ENCODE results near the gene ANKLE2. TPM values are rescaled to one million over a fixed set of nuclear protein-coding genes. Genes with fewer than 3 reads are reported as not detected.
A peak's percentile ranks its signal among the peaks of the same experiment; 100 is the strongest.

Gene ANKLE2
- total and polyA plus RNA-seq, 7 donors, result 24.1 to 56.2 (median 29.7) TPM

DNA sequence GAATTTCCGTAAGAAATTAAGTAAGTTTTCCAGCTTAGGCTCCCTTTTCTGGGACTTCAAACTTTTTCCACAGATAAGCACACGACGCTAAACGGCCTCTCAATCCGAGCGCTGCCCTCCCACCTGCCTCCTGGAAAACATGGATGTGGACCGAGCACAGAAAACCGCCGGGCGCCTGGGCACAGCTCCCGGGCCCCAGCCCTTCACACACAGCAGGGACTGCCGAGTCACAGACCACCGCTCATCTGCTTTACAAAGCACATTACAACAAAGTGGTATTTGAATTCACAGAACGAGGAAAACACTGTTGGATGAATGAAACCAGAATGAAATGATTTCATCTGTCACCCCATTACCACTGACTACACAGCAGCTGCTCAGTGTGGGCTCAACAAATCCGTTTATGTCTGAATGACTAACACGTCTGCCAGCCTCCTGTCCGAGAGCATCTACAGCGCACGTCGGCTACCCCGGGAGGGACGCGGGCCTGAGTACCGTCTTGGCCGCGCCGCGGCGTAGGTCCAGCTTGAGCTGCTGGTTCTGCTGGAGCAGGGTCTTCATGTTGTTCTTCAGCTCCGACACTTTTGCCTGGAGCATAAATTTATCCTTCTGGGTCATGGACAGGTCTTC is 13.1 kb upstream of the ANKLE2 start:
- Histone ChIP-seq H3K4me1 (peaks cover 5% of the 10 kb centered on the region), H3K4me3 (no peak overlapping the region), H3K27me3 (ENCODE audit: insufficient read depth in 3 of 3, low read length in 2 of 3) (no peaks in the 10 kb centered on the region), H3K27ac (no peak overlapping the region), H3K36me3 (ENCODE audit: insufficient read depth in 1 of 2, low read depth in 1 of 2) (peaks cover 14 to 85% of the 10 kb centered on the region in 2 donors), H3K9me3 (no peaks in the 10 kb centered on the region)
- intact Hi-C loops (cut with DNase I), result loop anchor here in 1 of 2 donors (5.0 kb wide), 1 partner anchor 33 kb away; no protein-coding TSS in a partner anchor
- TF ChIP-seq, protein P1, sequence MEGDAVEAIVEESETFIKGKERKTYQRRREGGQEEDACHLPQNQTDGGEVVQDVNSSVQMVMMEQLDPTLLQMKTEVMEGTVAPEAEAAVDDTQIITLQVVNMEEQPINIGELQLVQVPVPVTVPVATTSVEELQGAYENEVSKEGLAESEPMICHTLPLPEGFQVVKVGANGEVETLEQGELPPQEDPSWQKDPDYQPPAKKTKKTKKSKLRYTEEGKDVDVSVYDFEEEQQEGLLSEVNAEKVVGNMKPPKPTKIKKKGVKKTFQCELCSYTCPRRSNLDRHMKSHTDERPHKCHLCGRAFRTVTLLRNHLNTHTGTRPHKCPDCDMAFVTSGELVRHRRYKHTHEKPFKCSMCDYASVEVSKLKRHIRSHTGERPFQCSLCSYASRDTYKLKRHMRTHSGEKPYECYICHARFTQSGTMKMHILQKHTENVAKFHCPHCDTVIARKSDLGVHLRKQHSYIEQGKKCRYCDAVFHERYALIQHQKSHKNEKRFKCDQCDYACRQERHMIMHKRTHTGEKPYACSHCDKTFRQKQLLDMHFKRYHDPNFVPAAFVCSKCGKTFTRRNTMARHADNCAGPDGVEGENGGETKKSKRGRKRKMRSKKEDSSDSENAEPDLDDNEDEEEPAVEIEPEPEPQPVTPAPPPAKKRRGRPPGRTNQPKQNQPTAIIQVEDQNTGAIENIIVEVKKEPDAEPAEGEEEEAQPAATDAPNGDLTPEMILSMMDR (IDR thresholded peaks at IDR 0.05), result no peak
- ATAC-seq, result peak in 1 of 4 donors; percentile 24
- WGBS, 3 donors, result 72 to 78% (median 73%) methylated on average over 30 of the region's 30 CpGs
- DNase-seq, result no peak

DNA sequence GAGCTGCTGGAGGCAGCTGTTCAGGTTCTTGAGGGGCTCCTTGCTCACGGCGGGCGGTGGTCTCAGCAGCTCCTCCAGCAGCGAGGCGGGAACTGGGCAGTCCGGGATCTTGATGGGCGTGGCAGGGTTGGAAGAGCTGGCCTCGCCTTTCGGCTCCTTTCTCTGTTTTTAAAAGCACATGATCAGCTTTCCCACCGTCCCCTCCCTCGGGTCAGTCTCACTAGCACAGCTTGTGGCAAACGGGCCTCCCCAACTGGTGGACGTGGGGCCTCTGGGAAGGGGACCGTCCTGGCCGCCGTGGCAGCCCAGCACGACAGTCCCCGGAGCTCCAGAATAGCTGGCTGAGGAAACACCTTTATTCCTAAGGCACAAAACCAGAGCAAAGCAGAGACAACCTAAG is 12.5 kb upstream of the ANKLE2 start:
- WGBS, 3 donors, result 86 to 93% (median 91%) methylated on average over 17 to 18 of the region's 18 CpGs
- Histone ChIP-seq H3K36me3 (ENCODE audit: insufficient read depth in 1 of 2, low read depth in 1 of 2) (peaks cover 14 to 86% of the 10 kb centered on the region in 2 donors), H3K27me3 (ENCODE audit: insufficient read depth in 3 of 3, low read length in 2 of 3) (no peaks in the 10 kb centered on the region), H3K9me3 (no peaks in the 10 kb centered on the region), H3K4me3 (no peak overlapping the region), H3K27ac (no peak overlapping the region), H3K4me1 (peaks cover 5% of the 10 kb centered on the region)
- intact Hi-C loops (cut with DNase I), result loop anchor here in 1 of 2 donors (5.0 kb wide), 1 partner anchor 33 kb away; no protein-coding TSS in a partner anchor
- ATAC-seq, result no peak
- no peak for DNase-seq
- TF ChIP-seq, protein P1 (IDR thresholded peaks at IDR 0.05), result no peak

DNA sequence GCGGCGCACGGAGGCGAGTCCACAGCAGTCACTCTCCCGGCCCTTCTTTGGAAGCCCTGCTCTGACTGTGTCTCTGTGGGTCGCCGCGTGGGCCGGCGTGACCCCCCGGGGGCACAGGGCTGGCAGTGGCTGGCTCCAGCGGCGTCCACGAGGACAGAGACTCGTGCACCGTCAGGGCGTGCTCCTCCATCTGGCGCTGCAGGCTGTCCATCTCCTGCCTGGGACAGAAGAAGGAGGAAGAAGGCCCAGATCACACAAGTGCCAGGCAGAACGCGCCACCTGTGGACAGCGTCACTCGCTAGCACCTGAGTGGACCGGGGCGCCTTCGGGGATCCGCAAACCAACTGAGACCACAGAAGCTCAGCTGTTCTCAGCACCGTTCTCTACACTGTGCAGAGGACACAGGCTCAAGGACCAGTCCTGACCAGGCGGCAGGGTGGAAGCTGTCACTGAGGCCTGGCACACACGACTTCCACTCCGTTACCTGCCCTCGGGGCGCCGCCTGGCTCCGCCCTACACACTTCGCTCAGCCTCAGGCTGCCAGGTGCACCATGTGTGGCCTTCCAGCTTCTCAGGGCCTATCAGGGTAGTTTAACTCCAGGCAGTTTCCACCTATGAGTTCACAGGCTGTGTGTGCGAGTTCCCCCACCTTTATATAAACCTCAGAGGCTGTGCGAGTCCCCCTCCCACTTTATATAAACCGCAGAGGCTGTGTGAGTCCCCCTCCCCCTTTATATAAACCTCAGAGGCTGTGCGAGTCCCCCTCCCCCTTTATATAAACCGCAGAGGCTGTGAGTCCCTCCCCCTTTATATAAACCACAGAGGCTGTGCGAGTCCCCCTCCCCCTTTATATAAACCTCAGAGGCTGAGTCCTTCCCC is 11.7 kb upstream of the ANKLE2 start:
- 94 to 96% (median 94%) methylated on average over 41 of the region's 41 CpGs for WGBS, 3 donors
- no peaks in the 10 kb centered on the region for H3K9me3 ChIP-seq
- TF ChIP-seq, protein P1 (IDR thresholded peaks at IDR 0.05), result no peak
- peaks cover 14 to 81% of the 10 kb centered on the region in 2 donors for H3K36me3 ChIP-seq (ENCODE audit: insufficient read depth in 1 of 2, low read depth in 1 of 2)
- no peak overlapping the region for H3K27ac ChIP-seq
- peaks cover 9% of the 10 kb centered on the region for H3K4me1 ChIP-seq
- DNase-seq, result no peak
- intact Hi-C loops (cut with DNase I), result loop anchor here in 1 of 2 donors (5.0 kb wide), 1 partner anchor 34 kb away; no protein-coding TSS in a partner anchor
- no peak for ATAC-seq
- no peak overlapping the region for H3K4me3 ChIP-seq
- H3K27me3 ChIP-seq (ENCODE audit: insufficient read depth in 3 of 3, low read length in 2 of 3), result no peaks in the 10 kb centered on the region

DNA sequence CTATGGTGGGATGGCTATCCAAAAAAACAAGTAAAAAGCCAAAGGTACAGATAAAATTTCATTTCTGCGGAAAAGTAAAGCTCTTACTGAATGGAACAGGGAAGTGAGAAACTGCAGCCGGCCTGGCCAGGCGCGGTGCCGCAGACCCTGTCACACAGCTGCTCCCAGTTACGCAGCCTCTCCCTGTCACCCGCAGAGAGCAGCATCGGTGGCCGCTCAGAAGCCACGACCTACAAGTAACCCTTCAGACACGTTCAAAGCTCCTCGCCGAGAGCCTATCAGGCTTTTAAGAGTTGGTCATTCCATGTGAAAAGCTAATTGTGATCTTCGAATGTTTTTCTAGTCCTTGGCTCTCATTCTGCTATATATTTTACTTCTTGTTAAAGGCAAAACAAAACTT is 11.0 kb upstream of the ANKLE2 start:
- ATAC-seq (no peak), DNase-seq (no peak)
- TF ChIP-seq, protein P1 (IDR thresholded peaks at IDR 0.05), result no peak
- peaks cover 9% of the 10 kb centered on the region for H3K4me1 ChIP-seq
- H3K9me3 ChIP-seq, result no peaks in the 10 kb centered on the region
- H3K27me3 ChIP-seq (ENCODE audit: insufficient read depth in 3 of 3, low read length in 2 of 3), result no peaks in the 10 kb centered on the region
- intact Hi-C loops (cut with DNase I), result loop anchor here in 1 of 2 donors (5.0 kb wide), 1 partner anchor 35 kb away; no protein-coding TSS in a partner anchor
- no peak overlapping the region for H3K4me3 ChIP-seq
- peaks cover 14 to 74% of the 10 kb centered on the region in 2 donors for H3K36me3 ChIP-seq (ENCODE audit: insufficient read depth in 1 of 2, low read depth in 1 of 2)
- no peak overlapping the region for H3K27ac ChIP-seq
- 86 to 91% (median 90%) methylated on average over 14 of the region's 14 CpGs for WGBS, 3 donors
